ENCODE measurements around the gene GCC1. TPM values are rescaled to one million over a fixed set of nuclear protein-coding genes. Genes with fewer than 3 reads are reported as not detected.
A peak's percentile ranks its signal among the peaks of the same experiment; 100 is the strongest.

The GCC1 gene
- 10 to 100 TPM; 14.8 to 15.3 TPM for total RNA-seq
- polyA plus RNA-seq (2013, experiment 1 of 2), result 11.7 TPM
- polyA plus RNA-seq (2013, experiment 2 of 2), result 8.9 TPM
- long read RNA-seq, experiment 1, full-length matches to known transcripts, result 3 of 8 reads
- long read RNA-seq, experiment 1, partial matches to known transcripts, result 0 of 8 reads
- long read RNA-seq, experiment 1, other reads (novel, unspliced or antisense), result 5 of 8 reads
- long read RNA-seq, experiment 2, full-length matches to known transcripts, result 37 of 41 reads
- long read RNA-seq, experiment 2, partial matches to known transcripts, result 0 of 41 reads
- long read RNA-seq, experiment 2, other reads (novel, unspliced or antisense), result 4 of 41 reads
- long read RNA-seq, experiment 3, full-length matches to known transcripts, result 168 of 172 reads
- long read RNA-seq, experiment 3, partial matches to known transcripts, result 1 of 172 reads
- long read RNA-seq, experiment 3, other reads (novel, unspliced or antisense), result 3 of 172 reads
- long read RNA-seq, experiment 4, result 0 reads

DNA sequence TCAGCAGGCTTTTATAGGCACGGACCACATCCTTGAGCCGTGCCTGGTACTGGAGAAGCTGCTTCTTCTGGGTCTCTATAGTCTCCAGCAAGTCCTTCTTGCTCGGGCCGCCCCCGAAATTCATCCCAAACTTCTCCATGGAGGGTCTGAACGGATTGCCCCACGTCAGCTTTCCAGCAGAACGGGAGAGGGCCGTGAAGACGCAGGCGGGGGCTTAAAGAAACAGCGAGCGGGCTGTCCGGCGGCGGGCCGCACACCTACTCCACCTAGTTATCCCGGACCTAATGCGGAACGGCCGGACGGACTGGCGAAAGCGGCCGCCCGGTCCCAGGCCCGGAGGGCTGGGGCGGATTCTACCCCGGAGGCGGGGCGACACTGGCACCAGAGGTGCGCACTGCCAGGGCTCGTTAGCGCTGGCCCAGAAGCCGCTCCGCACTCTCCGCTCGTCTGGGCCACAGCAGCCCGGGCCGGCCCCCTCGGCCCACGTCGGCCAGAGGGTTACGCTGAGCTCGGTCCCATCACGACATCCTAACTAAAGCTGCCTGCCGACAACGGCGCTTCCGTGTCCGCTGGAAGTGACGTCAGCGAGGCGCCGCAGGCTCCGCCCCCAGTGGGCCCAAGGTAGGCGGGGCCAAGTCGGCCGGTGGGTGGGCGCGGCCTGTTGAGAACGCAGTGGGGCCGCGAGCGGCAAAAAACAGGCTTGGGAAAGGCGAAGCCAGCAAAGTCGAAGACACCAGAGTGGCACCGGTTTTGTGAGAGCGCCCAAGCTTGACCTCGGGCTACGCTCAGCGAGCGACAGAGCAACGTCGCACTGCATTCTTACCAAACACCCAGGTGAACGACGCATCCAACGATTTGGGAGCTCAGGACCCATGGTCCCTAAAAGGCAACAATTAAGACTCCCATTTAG lies at the start of gene GCC1:
Gene GCC1, minus strand, starts transcription at position 553 of the 910 bp plus-strand sequence. Its CDS starts 414 bp downstream, at position 139.
- Histone ChIP-seq H3K9ac (ENCODE audit: extremely low read depth, low read length, poor library complexity, severe bottlenecking) (peak within 1 kb of the TSS; percentile 82), H3K4me1 (ENCODE audit: control insufficient read depth, insufficient read depth, low read length) (peaks cover 17% of the 10 kb centered on the region), H3K9me3 (ENCODE audit: control insufficient read depth, low read length) (peaks cover 5% of the 10 kb centered on the region), H3K27me3 (ENCODE audit: control insufficient read depth, insufficient read depth, low read length, poor library complexity, severe bottlenecking) (no peaks in the 10 kb centered on the region), H3K36me3 (ENCODE audit: control insufficient read depth, insufficient read depth, low read length) (peaks cover 41% of the 10 kb centered on the region), H3K27ac (ENCODE audit: low read depth, low read length) (peak within 1 kb of the TSS; percentile 40), H3K4me3 (ENCODE audit: low read length) (peak within 1 kb of the TSS; percentile 94)
- no peak for TF ChIP-seq CTCF (conservative IDR thresholded peaks at IDR 0.05)
- peak within 1 kb of the TSS; percentile 85 for H3K4me3 Mint-ChIP-seq
- H3K36me3 Mint-ChIP-seq (ENCODE audit: low read depth), result peaks cover 37% of the 10 kb centered on the region
- peaks cover 21% of the 10 kb centered on the region for H3K27me3 Mint-ChIP-seq (ENCODE audit: insufficient read depth)
- H3K9me3 Mint-ChIP-seq, result no peaks in the 10 kb centered on the region
- peak; percentile 98 for DNase-seq
- 6 to 16% methylated on average over 44 to 78 of the region's 78 CpGs for WGBS, 2 experiments (ENCODE audit: insufficient coverage in 1 of 2, insufficient read length in 1 of 2)
- H3K27ac Mint-ChIP-seq, result peak within 1 kb of the TSS; percentile 88
- peaks cover 24% of the 10 kb centered on the region for H3K4me1 Mint-ChIP-seq

DNA sequence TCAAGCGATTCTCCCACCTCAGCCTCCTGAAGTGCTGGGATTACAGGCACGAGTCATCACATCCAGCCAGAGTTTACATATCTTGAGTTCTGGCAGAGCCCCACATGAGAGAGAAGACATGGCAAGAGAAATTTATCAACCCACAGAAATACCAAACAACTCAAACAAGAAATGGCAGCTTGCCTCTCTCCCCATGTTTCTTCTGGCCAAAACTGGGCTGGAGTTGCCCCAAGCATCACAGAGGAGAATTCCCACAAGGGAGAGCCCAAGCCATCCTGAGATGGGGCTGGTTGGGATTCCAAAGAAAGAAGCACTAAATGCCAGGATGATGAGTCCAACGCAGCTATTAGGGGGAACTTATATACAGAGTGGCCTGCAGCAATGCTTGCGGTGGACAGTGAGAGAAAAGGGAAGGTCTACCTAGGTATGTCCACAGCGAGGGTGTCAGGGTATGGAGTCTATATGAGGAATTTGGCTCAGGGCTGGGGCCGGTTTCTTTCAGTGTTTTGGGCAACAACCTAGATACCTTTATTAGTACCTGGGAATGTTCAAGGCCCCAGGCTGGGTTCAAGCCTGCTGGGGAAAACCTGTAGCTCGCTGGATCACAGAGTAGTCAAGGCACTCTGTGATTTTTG lies 47.0 kb upstream of the GCC1 start:
- Histone ChIP-seq H3K36me3 (ENCODE audit: control insufficient read depth, insufficient read depth, low read length) (no peaks in the 10 kb centered on the region), H3K9ac (ENCODE audit: extremely low read depth, low read length, poor library complexity, severe bottlenecking) (no peak overlapping the region), H3K9me3 (ENCODE audit: control insufficient read depth, low read length) (no peaks in the 10 kb centered on the region), H3K27ac (ENCODE audit: low read depth, low read length) (no peak overlapping the region), H3K4me3 (ENCODE audit: low read length) (no peak overlapping the region), H3K4me1 (ENCODE audit: control insufficient read depth, insufficient read depth, low read length) (no peaks in the 10 kb centered on the region), H3K27me3 (ENCODE audit: control insufficient read depth, insufficient read depth, low read length, poor library complexity, severe bottlenecking) (no peaks in the 10 kb centered on the region)
- H3K27me3 Mint-ChIP-seq (ENCODE audit: insufficient read depth), result peaks cover 28% of the 10 kb centered on the region
- H3K9me3 Mint-ChIP-seq, result no peaks in the 10 kb centered on the region
- no peaks in the 10 kb centered on the region for H3K36me3 Mint-ChIP-seq (ENCODE audit: low read depth)
- H3K4me3 Mint-ChIP-seq, result no peak overlapping the region
- DNase-seq, result no peak
- WGBS, 2 experiments (ENCODE audit: insufficient coverage in 1 of 2, insufficient read length in 1 of 2), result 89 to 95% methylated on average over 6 to 7 of the region's 7 CpGs
- peaks cover 15% of the 10 kb centered on the region for H3K4me1 Mint-ChIP-seq
- no peak overlapping the region for H3K27ac Mint-ChIP-seq
- no peak for TF ChIP-seq CTCF (conservative IDR thresholded peaks at IDR 0.05)

DNA sequence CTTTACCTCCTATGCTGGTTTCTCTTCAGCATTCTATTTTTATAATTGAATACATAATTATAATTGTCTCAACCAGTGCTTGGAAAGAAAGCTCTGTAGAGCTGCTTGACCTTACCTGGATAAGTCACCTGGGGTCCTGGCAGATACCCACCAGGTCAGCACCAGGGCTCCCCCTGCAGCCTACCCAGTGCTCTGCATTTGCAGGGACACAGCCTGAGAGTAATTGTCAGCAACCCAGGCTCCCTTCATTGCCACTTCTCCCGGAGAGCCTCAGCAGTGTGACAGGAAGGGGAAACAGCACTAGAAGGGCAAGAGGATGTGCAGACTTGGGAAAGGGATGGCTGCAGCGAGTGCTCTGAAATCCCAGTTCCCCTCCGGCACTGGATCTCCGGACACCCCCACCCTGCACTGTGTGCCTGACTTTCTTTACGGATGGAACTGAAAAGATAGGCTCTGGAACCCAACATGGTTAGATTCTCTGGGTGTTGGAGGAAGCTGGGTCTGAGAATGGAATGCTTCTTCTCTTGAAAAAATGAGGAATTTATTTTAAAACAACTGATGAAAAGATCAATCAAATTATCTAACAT lies 44.0 kb upstream of the GCC1 start:
- Mint-ChIP-seq H3K4me3 (no peak overlapping the region), H3K27me3 (ENCODE audit: insufficient read depth) (peaks cover 21% of the 10 kb centered on the region), H3K4me1 (peaks cover 15% of the 10 kb centered on the region), H3K36me3 (ENCODE audit: low read depth) (no peaks in the 10 kb centered on the region), H3K9me3 (no peaks in the 10 kb centered on the region), H3K27ac (no peak overlapping the region)
- no peaks in the 10 kb centered on the region for H3K4me1 ChIP-seq (ENCODE audit: control insufficient read depth, insufficient read depth, low read length)
- no peak overlapping the region for H3K9ac ChIP-seq (ENCODE audit: extremely low read depth, low read length, poor library complexity, severe bottlenecking)
- DNase-seq, result peak; percentile 98
- H3K9me3 ChIP-seq (ENCODE audit: control insufficient read depth, low read length), result no peaks in the 10 kb centered on the region
- no peak overlapping the region for H3K4me3 ChIP-seq (ENCODE audit: low read length)
- no peaks in the 10 kb centered on the region for H3K27me3 ChIP-seq (ENCODE audit: control insufficient read depth, insufficient read depth, low read length, poor library complexity, severe bottlenecking)
- TF ChIP-seq CTCF (conservative IDR thresholded peaks at IDR 0.05), result peak; percentile 89
- H3K27ac ChIP-seq (ENCODE audit: low read depth, low read length), result no peak overlapping the region
- 0 to 42% methylated on average over 1 to 5 of the region's 5 CpGs for WGBS, 2 experiments (ENCODE audit: insufficient coverage in 1 of 2, insufficient read length in 1 of 2)
- no peaks in the 10 kb centered on the region for H3K36me3 ChIP-seq (ENCODE audit: control insufficient read depth, insufficient read depth, low read length)

Data from endodermal cell (in vitro differentiated cells).